ENCODE results near the gene CBX7.

CBX7 gene

GRCh38 chr22:39109361-39109760 lies 43.1 kb downstream of the CBX7 start:
- Histone ChIP-seq H3K4me3 (ENCODE audit: low read depth, low read length) (no peak overlapping the region), H3K27ac (no peak overlapping the region), H3K4me1 (no peaks in the 10 kb centered on the region), H3K4me2 (ENCODE audit: low read length) (no peak overlapping the region), H3K27me3 (ENCODE audit: control insufficient read depth, insufficient read depth, low read length) (no peaks in the 10 kb centered on the region), H2AFZ (no peak overlapping the region), H3K36me3 (ENCODE audit: control insufficient read depth, insufficient read depth, low read length) (no peaks in the 10 kb centered on the region), H3K9me3 (ENCODE audit: control insufficient read depth, low read length) (no peaks in the 10 kb centered on the region), H3K79me2 (no peaks in the 10 kb centered on the region), H3K9ac (no peak overlapping the region)
- TF ChIP-seq CTCF (IDR thresholded peaks at IDR 0.05): no peak

- no peak overlapping the region for H3K4me3 ChIP-seq (ENCODE audit: low read depth, low read length)
- no peaks in the 10 kb centered on the region for H3K4me1 ChIP-seq
- H3K27ac ChIP-seq: no peak overlapping the region
- no peak overlapping the region for H3K9ac ChIP-seq
- no peaks in the 10 kb centered on the region for H3K36me3 ChIP-seq (ENCODE audit: control insufficient read depth, insufficient read depth, low read length)
- no peaks in the 10 kb centered on the region for H3K9me3 ChIP-seq (ENCODE audit: control insufficient read depth, low read length)
- H3K27me3 ChIP-seq (ENCODE audit: control insufficient read depth, insufficient read depth, low read length): no peaks in the 10 kb centered on the region
- H3K79me2 ChIP-seq: no peaks in the 10 kb centered on the region
- H3K4me2 ChIP-seq (ENCODE audit: low read length): no peak overlapping the region
- H2AFZ ChIP-seq: no peak overlapping the region
- no peak for TF ChIP-seq CTCF (IDR thresholded peaks at IDR 0.05)
Measured at GRCh38 chr22:39108487-39108886, 44.0 kb downstream of the CBX7 start.

GRCh38 chr22:39106326-39106725 lies 46.2 kb downstream of the CBX7 start:
- Histone ChIP-seq H3K9me3 (ENCODE audit: control insufficient read depth, low read length) (no peaks in the 10 kb centered on the region), H3K9ac (no peak overlapping the region), H3K4me1 (no peaks in the 10 kb centered on the region), H2AFZ (no peak overlapping the region), H3K4me2 (ENCODE audit: low read length) (no peak overlapping the region), H3K27me3 (ENCODE audit: control insufficient read depth, insufficient read depth, low read length) (no peaks in the 10 kb centered on the region), H3K79me2 (no peaks in the 10 kb centered on the region), H3K27ac (no peak overlapping the region), H3K4me3 (ENCODE audit: low read depth, low read length) (no peak overlapping the region), H3K36me3 (ENCODE audit: control insufficient read depth, insufficient read depth, low read length) (no peaks in the 10 kb centered on the region)
- TF ChIP-seq CTCF (IDR thresholded peaks at IDR 0.05): no peak

- TF ChIP-seq CTCF (IDR thresholded peaks at IDR 0.05): no peak
- H3K9me3 ChIP-seq (ENCODE audit: control insufficient read depth, low read length): no peaks in the 10 kb centered on the region
- H3K79me2 ChIP-seq: no peaks in the 10 kb centered on the region
- H3K4me3 ChIP-seq (ENCODE audit: low read depth, low read length): no peak overlapping the region
- H3K36me3 ChIP-seq (ENCODE audit: control insufficient read depth, insufficient read depth, low read length): no peaks in the 10 kb centered on the region
- H3K27ac ChIP-seq: no peak overlapping the region
- H2AFZ ChIP-seq: no peak overlapping the region
- H3K4me1 ChIP-seq: no peaks in the 10 kb centered on the region
- H3K4me2 ChIP-seq (ENCODE audit: low read length): no peak overlapping the region
- no peaks in the 10 kb centered on the region for H3K27me3 ChIP-seq (ENCODE audit: control insufficient read depth, insufficient read depth, low read length)
- H3K9ac ChIP-seq: no peak overlapping the region
Measured at GRCh38 chr22:39103431-39103830, 49.0 kb downstream of the CBX7 start.

- no peak overlapping the region for H2AFZ ChIP-seq
- no peak overlapping the region for H3K4me3 ChIP-seq (ENCODE audit: low read depth, low read length)
- H3K9ac ChIP-seq: no peak overlapping the region
- no peaks in the 10 kb centered on the region for H3K27me3 ChIP-seq (ENCODE audit: control insufficient read depth, insufficient read depth, low read length)
- peaks cover 3% of the 10 kb centered on the region for H3K4me1 ChIP-seq
- H3K79me2 ChIP-seq: no peaks in the 10 kb centered on the region
- H3K27ac ChIP-seq: no peak overlapping the region
- TF ChIP-seq CTCF (IDR thresholded peaks at IDR 0.05): no peak
- H3K9me3 ChIP-seq (ENCODE audit: control insufficient read depth, low read length): no peaks in the 10 kb centered on the region
- H3K4me2 ChIP-seq (ENCODE audit: low read length): no peak overlapping the region
- no peaks in the 10 kb centered on the region for H3K36me3 ChIP-seq (ENCODE audit: control insufficient read depth, insufficient read depth, low read length)
Measured at GRCh38 chr22:39101226-39101625, 51.3 kb downstream of the CBX7 start.
